SU-DHL-6 (cell line): ENCODE measurements around the gene MAG.

Experiments
- H2AFZ ChIP-seq: fragments of 200-600 bp; sonication (generic); 2 replicates; pipeline ENCODE4 v1.6.1; 2014; ENCODE audit warnings: low read depth, mild to moderate bottlenecking, moderate library complexity, mixed read lengths, antibody characterized with exemption, low read length; ENCODE audit not compliant: severe bottlenecking
- H3F3A ChIP-seq: fragments of 200-600 bp; shearing (Covaris generic); 2 replicates; pipeline ENCODE4 v1.6.0; 2016; ENCODE audit warnings: antibody characterized with exemption, mild to moderate bottlenecking; ENCODE audit not compliant: insufficient read depth
- H3K27ac ChIP-seq: fragments of 200-600 bp; sonication (generic); 2 replicates; pipeline ENCODE4 v1.5.1; 2016; ENCODE audit warnings: low read depth, mild to moderate bottlenecking, low read length, moderate library complexity, mixed read lengths
- H3K27me3 ChIP-seq: fragments of 200-600 bp; sonication (generic), shearing (Covaris generic); 2 replicates; pipeline ENCODE4 v1.6.0; 2014; ENCODE audit warnings: mild to moderate bottlenecking, low read length
- H3K36me3 ChIP-seq: fragments of 200-600 bp; sonication (generic); 2 replicates; pipeline ENCODE4 v1.6.1; 2014; ENCODE audit warnings: mild to moderate bottlenecking, low read length, mixed read lengths
- H3K4me2 ChIP-seq: fragments of 300-600, 200-600 bp; shearing (Covaris generic), sonication (generic); 2 replicates; pipeline ENCODE4 v1.6.0; 2014; ENCODE audit warnings: low read length, low read depth, mild to moderate bottlenecking; ENCODE audit not compliant: poor library complexity, severe bottlenecking
- H3K4me3 ChIP-seq: fragments of 200-600 bp; sonication (generic); 2 replicates; pipeline ENCODE4 v1.5.1; 2014; ENCODE audit warnings: antibody characterized with exemption, low read length, mild to moderate bottlenecking, mixed read lengths; ENCODE audit not compliant: insufficient read depth, poor library complexity, severe bottlenecking
- H3K79me2 ChIP-seq: fragments of 200-600 bp; sonication (generic); 2 replicates; pipeline ENCODE4 v1.6.1; 2014; ENCODE audit warnings: mild to moderate bottlenecking, low read length, moderate library complexity; ENCODE audit not compliant: insufficient read depth
- H3K9ac ChIP-seq: fragments of 200-600 bp; sonication (generic); 2 replicates; pipeline ENCODE4 v1.7.0; 2014; ENCODE audit warnings: mild to moderate bottlenecking, low read length
- H3K9me2 ChIP-seq: fragments of 200-600 bp; sonication (generic); replicated peaks from 2 replicates; pipeline ENCODE4 v1.6.1; 2014; ENCODE audit warnings: low read length; ENCODE audit not compliant: insufficient read depth
- H3K9me3 ChIP-seq: fragments of 200-600 bp; sonication (generic); 2 replicates; pipeline ENCODE4 v1.6.1; 2014; ENCODE audit warnings: low read length, mixed read lengths; ENCODE audit not compliant: insufficient read depth
- H4K20me1 ChIP-seq: fragments of 200-600 bp; sonication (generic); 2 replicates; pipeline ENCODE4 v1.6.1; 2014; ENCODE audit warnings: low read depth, mild to moderate bottlenecking, antibody characterized with exemption, low read length, moderate library complexity, mixed read lengths
- EZH2phosphoT487 ChIP-seq: fragments of 200-600 bp; sonication (generic), shearing (Covaris generic); conservative IDR thresholded peaks from 2 replicates; pipeline ENCODE4 v1.6.1; 2018; ENCODE audit warnings: mild to moderate bottlenecking, antibody characterized with exemption, low read length, moderate library complexity, mixed read lengths
- TF ChIP-seq, protein P1 (sequence below): fragments of 200-600 bp; sonication (generic); IDR thresholded peaks from one replicate; pipeline ENCODE4 v1.5.1; 2017; ENCODE audit warnings: antibody characterized with exemption, mild to moderate bottlenecking, low read length, moderate library complexity; ENCODE audit not compliant: insufficient read depth, poor library complexity, severe bottlenecking

The MAG gene

DNA sequence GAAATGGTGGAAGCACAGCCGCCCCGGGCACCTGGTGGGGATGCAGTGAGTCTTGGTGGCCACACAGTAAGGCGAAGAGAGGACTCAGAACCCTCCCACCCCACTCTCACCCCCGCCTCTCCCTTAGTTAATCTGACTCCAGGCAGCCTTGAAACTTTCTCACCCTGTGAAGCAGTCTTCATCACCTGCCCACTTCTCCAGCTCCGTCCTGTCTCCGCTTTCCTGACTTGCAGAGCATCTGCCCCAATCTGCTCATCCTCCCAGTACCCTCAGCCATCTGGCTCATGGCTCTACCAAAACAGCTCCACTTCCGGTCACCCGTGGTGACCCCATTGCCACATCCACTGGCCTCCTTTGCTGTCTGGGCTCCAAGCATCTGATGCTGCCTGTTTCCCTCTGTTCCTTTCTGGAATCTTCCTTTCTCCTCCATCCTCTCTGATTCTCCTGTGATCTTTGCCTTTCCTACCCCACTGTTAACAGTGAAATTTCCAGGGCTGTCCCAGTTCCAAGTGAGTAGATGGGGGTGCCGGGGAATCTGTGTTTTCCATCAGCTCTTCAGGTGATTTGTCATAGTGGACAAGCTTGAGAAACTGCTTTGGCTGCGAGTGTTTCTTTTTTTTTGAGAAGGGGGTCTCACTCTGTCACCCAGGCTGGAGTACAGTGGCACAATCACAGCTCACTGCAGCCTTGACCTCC is 18.9 kb upstream of the MAG start:
- TF ChIP-seq, protein P1, sequence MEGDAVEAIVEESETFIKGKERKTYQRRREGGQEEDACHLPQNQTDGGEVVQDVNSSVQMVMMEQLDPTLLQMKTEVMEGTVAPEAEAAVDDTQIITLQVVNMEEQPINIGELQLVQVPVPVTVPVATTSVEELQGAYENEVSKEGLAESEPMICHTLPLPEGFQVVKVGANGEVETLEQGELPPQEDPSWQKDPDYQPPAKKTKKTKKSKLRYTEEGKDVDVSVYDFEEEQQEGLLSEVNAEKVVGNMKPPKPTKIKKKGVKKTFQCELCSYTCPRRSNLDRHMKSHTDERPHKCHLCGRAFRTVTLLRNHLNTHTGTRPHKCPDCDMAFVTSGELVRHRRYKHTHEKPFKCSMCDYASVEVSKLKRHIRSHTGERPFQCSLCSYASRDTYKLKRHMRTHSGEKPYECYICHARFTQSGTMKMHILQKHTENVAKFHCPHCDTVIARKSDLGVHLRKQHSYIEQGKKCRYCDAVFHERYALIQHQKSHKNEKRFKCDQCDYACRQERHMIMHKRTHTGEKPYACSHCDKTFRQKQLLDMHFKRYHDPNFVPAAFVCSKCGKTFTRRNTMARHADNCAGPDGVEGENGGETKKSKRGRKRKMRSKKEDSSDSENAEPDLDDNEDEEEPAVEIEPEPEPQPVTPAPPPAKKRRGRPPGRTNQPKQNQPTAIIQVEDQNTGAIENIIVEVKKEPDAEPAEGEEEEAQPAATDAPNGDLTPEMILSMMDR, result no peak
- no peak for TF ChIP-seq EZH2phosphoT487
- Histone ChIP-seq H3K27ac (no peak overlapping the region), H3K79me2 (no peaks in the 10 kb centered on the region), H3F3A (no peaks in the 10 kb centered on the region), H3K4me3 (no peak overlapping the region), H3K9me2 (no peaks in the 10 kb centered on the region), H2AFZ (no peak overlapping the region), H3K36me3 (0 out of 2 replicates have a peak, but pooled peaks cover 3% of the 10 kb centered on the region), H3K27me3 (no peaks in the 10 kb centered on the region), H3K9ac (no peak overlapping the region), H3K4me2 (no peak overlapping the region), H3K9me3 (no peaks in the 10 kb centered on the region), H4K20me1 (no peaks in the 10 kb centered on the region)

GRCh38 chr19:35273686-35274259 is 18.2 kb upstream of the MAG start:
- no peaks in the 10 kb centered on the region for H3K79me2 ChIP-seq
- H3F3A ChIP-seq, result no peaks in the 10 kb centered on the region
- no peak overlapping the region for H3K9ac ChIP-seq
- no peak overlapping the region for H2AFZ ChIP-seq
- no peaks in the 10 kb centered on the region for H3K9me3 ChIP-seq
- 0 out of 2 replicates have a peak, but pooled peaks cover 3% of the 10 kb centered on the region for H3K36me3 ChIP-seq
- TF ChIP-seq, protein P1, result no peak
- no peak for TF ChIP-seq EZH2phosphoT487
- no peak overlapping the region for H3K4me2 ChIP-seq
- H3K9me2 ChIP-seq, result no peaks in the 10 kb centered on the region
- H3K27ac ChIP-seq, result no peak overlapping the region
- no peaks in the 10 kb centered on the region for H3K27me3 ChIP-seq
- H4K20me1 ChIP-seq, result no peaks in the 10 kb centered on the region
- no peak overlapping the region for H3K4me3 ChIP-seq

- no peak overlapping the region for H3K9ac ChIP-seq
- no peak for TF ChIP-seq EZH2phosphoT487
- TF ChIP-seq, protein P1, result no peak
- no peaks in the 10 kb centered on the region for H3K27me3 ChIP-seq
- no peaks in the 10 kb centered on the region for H3K9me3 ChIP-seq
- H3F3A ChIP-seq, result no peaks in the 10 kb centered on the region
- 0 out of 2 replicates have a peak, but pooled peaks cover 3% of the 10 kb centered on the region for H3K36me3 ChIP-seq
- H3K27ac ChIP-seq, result no peak overlapping the region
- no peaks in the 10 kb centered on the region for H3K9me2 ChIP-seq
- no peak overlapping the region for H2AFZ ChIP-seq
- no peak overlapping the region for H3K4me2 ChIP-seq
- H4K20me1 ChIP-seq, result no peaks in the 10 kb centered on the region
- H3K79me2 ChIP-seq, result no peaks in the 10 kb centered on the region
- H3K4me3 ChIP-seq, result no peak overlapping the region
Observed at GRCh38 chr19:35274323-35274722, 17.6 kb upstream of the MAG start.
